Uterus (tissue), 2 donors: Measurements from ENCODE around the gene SMARCAD1.

ENCODE experiments used
- POLR2A ChIP-seq, 2 donors: fragments of 450-650 bp; IDR thresholded peaks; one replicate each; pipeline ENCODE4 v1.6.1; 2016; ENCODE audit warnings: antibody characterized with exemption in 2 of 2, mild to moderate bottlenecking in 1 of 2, moderate library complexity in 1 of 2
- TF ChIP-seq, protein P1 (sequence below), 4 experiments: fragments of 200-600 bp in 2 of 4; fragments of 450-650 bp in 2 of 4; sonication (generic) in 2 of 4; IDR thresholded peaks; one replicate each; pipeline ENCODE4 v1.5.1; 2016 to 2019; ENCODE audit warnings: antibody characterized with exemption in 4 of 4, mild to moderate bottlenecking in 2 of 4, moderate library complexity in 1 of 4

DNA sequence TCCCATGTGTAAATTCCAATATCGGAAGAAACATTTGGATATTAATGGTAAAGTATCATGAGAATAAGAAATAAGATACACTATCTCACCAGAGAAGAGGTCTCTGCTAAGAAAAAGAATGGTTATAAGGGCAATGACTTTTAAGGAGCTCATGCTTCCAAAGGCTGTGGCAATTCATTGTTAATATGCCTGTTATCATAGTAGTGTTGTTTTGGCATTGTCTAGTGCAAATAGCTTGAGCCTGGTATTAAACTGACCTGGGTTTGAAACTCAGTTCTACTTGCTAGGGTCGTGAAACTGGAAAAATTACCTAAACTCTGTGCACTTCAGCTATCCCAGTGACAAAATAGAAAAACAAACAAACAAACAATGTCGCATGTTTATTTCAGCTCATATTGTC is 126.2 kb downstream of the SMARCAD1 start:
- TF ChIP-seq, protein P1, sequence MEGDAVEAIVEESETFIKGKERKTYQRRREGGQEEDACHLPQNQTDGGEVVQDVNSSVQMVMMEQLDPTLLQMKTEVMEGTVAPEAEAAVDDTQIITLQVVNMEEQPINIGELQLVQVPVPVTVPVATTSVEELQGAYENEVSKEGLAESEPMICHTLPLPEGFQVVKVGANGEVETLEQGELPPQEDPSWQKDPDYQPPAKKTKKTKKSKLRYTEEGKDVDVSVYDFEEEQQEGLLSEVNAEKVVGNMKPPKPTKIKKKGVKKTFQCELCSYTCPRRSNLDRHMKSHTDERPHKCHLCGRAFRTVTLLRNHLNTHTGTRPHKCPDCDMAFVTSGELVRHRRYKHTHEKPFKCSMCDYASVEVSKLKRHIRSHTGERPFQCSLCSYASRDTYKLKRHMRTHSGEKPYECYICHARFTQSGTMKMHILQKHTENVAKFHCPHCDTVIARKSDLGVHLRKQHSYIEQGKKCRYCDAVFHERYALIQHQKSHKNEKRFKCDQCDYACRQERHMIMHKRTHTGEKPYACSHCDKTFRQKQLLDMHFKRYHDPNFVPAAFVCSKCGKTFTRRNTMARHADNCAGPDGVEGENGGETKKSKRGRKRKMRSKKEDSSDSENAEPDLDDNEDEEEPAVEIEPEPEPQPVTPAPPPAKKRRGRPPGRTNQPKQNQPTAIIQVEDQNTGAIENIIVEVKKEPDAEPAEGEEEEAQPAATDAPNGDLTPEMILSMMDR (IDR thresholded peaks at IDR 0.05): no peak
- no peak for TF ChIP-seq POLR2A (IDR thresholded peaks at IDR 0.05)
